ENCODE measurements around the gene ADGRG2. TPM values are rescaled to one million over a fixed set of nuclear protein-coding genes. Genes with fewer than 3 reads are reported as not detected.

ADGRG2 gene
- total RNA-seq, result under 0.01 TPM in 2 replicates

GRCh38 chrX:19121898-19122640 is at the start of gene ADGRG2:
Gene ADGRG2 (minus strand): TSS chrX:19122468. CDS start chrX:19068834, 53,634 bp downstream.

GRCh38 chrX:18983666-18984380 is 138.4 kb downstream of the ADGRG2 start, which contains the start of gene PHKA2:
Gene PHKA2 (minus strand): TSS chrX:18984114. CDS start chrX:18983932, 182 bp downstream.

Other genes with a start within 250 kb of the ADGRG2 start
- 9.7 and 9.8 TPM in 2 replicates for gene PHKA2, start 138.4 kb downstream of the ADGRG2 start, total RNA-seq
- 38.5 and 50.7 TPM in 2 replicates for gene PDHA1, start 221.5 kb upstream of the ADGRG2 start, total RNA-seq